ENCODE measurements around the gene BASP1.
"Not testable (repeated sequence)": the region's sequence is repeated elsewhere in the genome, so short reads cannot be mapped to it uniquely, and the experiment has no call there.

The BASP1 gene

DNA sequence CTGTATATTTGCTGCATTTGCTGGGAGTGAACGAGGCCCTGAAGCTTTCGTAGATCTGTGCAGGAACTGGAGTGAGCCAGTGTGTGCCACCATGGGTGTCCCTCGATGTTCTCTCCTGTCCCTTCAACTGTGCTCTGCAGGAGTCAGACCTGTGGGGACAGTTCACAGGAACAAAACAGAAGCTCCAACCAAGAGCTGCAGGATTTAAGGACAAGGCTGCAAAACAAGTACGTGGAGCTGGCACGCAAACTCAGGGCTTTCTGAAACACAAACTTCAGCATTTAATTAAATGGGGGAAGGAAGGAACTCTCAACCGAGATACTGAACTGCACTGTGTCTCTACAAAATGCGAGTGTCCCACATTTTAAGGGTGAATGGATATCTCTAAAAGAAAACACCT, 24.2 kb downstream of the BASP1 start:
- no peak for DNase-seq (ENCODE audit: low read depth)
- TF ChIP-seq POLR2A (IDR thresholded peaks at IDR 0.05; ENCODE audit: extremely low read depth, insufficient read length) (no peak), MYC (IDR thresholded peaks at IDR 0.05; ENCODE audit: low read depth, low read length) (no peak)
- TF ChIP-seq, protein P1, sequence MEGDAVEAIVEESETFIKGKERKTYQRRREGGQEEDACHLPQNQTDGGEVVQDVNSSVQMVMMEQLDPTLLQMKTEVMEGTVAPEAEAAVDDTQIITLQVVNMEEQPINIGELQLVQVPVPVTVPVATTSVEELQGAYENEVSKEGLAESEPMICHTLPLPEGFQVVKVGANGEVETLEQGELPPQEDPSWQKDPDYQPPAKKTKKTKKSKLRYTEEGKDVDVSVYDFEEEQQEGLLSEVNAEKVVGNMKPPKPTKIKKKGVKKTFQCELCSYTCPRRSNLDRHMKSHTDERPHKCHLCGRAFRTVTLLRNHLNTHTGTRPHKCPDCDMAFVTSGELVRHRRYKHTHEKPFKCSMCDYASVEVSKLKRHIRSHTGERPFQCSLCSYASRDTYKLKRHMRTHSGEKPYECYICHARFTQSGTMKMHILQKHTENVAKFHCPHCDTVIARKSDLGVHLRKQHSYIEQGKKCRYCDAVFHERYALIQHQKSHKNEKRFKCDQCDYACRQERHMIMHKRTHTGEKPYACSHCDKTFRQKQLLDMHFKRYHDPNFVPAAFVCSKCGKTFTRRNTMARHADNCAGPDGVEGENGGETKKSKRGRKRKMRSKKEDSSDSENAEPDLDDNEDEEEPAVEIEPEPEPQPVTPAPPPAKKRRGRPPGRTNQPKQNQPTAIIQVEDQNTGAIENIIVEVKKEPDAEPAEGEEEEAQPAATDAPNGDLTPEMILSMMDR (IDR thresholded peaks at IDR 0.05; ENCODE audit: low read depth, low read length) = no peak
- TF ChIP-seq, protein P2, sequence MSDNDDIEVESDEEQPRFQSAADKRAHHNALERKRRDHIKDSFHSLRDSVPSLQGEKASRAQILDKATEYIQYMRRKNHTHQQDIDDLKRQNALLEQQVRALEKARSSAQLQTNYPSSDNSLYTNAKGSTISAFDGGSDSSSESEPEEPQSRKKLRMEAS (IDR thresholded peaks at IDR 0.05; ENCODE audit: low read depth, low read length) = no peak
- no peak overlapping the region for H3K4me3 ChIP-seq (ENCODE audit: low read depth, low read length)

DNA sequence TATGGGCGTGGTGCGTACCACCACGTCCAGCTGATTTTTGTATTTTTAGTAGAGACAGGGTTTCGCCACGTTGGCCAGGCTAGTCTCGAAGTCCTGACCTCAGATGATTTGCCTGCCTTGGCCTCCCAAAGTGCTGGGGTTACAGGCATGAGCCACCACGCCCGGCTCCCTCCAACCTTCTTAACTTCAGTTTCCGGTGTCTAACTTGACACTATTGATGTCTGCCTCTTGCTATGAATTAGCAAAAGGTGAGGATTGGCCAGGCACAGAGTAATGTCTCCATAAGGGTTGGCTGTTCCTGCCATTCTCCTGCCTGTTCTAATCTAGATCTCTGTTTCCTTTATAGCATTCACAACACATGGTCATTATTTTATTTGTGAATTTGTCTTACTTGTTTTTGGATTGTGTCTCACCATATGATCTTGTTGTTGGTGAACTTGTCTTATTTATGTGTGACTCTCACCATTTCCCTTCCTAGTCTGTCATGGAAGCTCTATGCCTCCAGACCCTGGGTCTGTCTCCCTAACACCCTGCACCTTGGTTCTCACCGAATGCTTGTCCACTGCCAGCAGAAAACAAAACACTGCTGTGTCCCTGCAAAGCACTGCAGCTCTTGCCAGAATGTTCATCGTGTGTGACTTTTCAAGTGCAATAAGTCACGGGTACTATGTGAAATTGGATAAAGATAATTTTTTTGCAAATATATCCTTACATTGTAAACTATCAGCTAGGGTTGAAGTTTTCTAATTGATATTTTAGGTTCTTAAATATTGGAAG, 26.0 kb downstream of the BASP1 start:
- H3K4me3 ChIP-seq (ENCODE audit: low read depth, low read length) = no peak overlapping the region
- DNase-seq (ENCODE audit: low read depth) = no peak
- TF ChIP-seq POLR2A (IDR thresholded peaks at IDR 0.05; ENCODE audit: extremely low read depth, insufficient read length) (no peak), MYC (IDR thresholded peaks at IDR 0.05; ENCODE audit: low read depth, low read length) (no peak)
- TF ChIP-seq, protein P1 (IDR thresholded peaks at IDR 0.05; ENCODE audit: low read depth, low read length) = no peak
- TF ChIP-seq, protein P2 (IDR thresholded peaks at IDR 0.05; ENCODE audit: low read depth, low read length) = no peak

DNA sequence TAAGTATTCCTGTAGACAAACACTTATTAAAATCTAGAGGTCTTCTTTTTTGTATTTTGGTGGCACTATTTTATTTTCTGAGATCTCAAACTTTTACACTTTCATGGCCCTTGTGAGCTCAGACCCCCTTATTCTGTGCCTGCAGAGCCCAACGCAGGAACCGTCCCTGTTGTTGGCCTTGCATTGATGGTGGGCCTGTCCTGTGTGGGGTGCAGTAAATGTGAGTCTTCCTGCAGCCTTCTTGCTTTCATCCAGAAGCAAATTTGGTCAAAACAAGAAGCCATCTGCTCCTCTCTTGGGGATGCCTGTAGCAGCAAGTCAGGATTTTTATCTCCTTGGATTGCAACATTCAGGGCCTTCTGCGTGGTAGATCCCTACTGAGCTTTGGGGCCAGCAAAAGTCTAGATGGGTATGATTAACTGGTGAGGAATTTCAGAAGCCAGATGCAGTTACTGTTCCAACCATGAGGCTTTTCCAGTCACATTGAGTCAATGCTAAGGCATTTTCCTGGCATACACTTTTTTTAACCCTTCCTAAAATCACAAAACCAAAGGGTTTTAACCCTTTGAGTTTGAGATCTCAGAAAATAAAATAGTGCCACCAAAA, 31.7 kb downstream of the BASP1 start:
- TF ChIP-seq MYC (IDR thresholded peaks at IDR 0.05; ENCODE audit: low read depth, low read length) (no peak), POLR2A (IDR thresholded peaks at IDR 0.05; ENCODE audit: extremely low read depth, insufficient read length) (no peak)
- TF ChIP-seq, protein P1 (IDR thresholded peaks at IDR 0.05; ENCODE audit: low read depth, low read length) = no peak
- TF ChIP-seq, protein P2 (IDR thresholded peaks at IDR 0.05; ENCODE audit: low read depth, low read length) = no peak
- DNase-seq (ENCODE audit: low read depth) = peak; percentile 80
- H3K4me3 ChIP-seq (ENCODE audit: low read depth, low read length) = no peak overlapping the region

DNA sequence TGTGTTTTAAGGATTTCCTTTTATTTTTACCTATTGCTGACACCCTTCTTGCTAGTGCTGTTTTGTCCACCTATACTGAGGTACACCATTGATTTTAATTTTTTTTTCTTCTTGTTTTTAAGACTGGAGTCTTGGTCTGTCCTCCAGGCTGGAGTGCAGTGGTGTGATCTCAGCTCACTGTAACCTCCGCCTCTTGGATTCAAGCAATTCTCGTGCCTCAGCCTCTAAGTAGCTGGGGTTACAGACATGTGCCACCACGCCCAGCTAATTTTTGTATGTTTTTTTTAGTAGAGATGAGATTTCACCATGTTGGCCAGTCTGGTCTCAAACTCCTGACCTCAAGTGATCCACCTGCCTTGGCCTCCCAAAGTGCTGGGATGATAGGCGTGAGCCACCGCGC, 32.4 kb downstream of the BASP1 start:
- not testable (repeated sequence) for H3K4me3 ChIP-seq (ENCODE audit: low read depth, low read length); DNase-seq (ENCODE audit: low read depth)

DNA sequence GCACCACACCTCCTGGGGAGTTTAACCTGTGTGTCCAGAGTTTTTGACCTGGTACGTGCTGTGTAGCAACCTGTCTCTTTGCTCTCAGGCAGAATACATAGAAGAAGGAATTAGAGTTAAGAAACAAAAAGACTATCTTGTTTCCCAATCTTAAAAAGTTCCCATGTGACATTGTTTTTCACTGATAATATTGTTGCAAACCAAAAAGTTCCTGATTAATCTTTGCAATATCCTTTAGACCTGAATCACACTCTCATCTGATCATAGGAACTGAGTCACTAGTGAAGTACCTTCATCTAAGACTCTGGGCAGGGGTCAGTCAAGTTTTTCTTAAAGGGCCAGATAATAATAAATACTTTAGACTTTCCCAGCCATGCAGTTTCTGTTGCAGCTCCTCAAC, 35.1 kb downstream of the BASP1 start:
- no peak overlapping the region for H3K4me3 ChIP-seq (ENCODE audit: low read depth, low read length)
- DNase-seq (ENCODE audit: low read depth) = no peak
- no peak for TF ChIP-seq POLR2A (IDR thresholded peaks at IDR 0.05; ENCODE audit: extremely low read depth, insufficient read length)
- TF ChIP-seq, protein P1 (IDR thresholded peaks at IDR 0.05; ENCODE audit: low read depth, low read length) = no peak
- no peak for TF ChIP-seq MYC (IDR thresholded peaks at IDR 0.05; ENCODE audit: low read depth, low read length)
- TF ChIP-seq, protein P2 (IDR thresholded peaks at IDR 0.05; ENCODE audit: low read depth, low read length) = no peak

DNA sequence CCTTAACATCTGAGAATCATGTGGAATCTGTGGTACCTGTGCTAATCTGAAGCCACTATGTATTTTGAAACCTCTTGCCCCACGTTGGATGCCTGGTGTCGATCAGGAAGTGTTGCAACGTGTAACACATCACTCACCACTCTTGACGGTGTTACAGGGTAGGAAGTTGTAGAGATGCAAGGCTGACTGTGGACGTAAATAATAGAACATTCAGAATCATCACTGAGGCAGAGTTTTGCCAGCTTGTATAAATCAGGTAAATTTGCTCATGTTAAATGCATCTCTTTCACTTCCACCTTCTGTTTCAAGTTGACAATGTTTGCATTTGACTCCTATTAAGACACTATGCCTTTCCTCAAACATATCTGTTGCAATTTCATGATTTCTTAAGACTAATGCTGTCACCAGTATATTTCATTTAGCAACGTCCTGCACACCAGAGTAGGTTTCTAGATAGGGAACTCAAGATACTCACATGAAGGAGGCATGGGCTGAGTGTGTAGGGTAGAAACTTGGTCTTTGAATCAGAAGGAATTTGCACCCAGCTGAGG, 38.1 kb downstream of the BASP1 start:
- peak; percentile 92 for DNase-seq (ENCODE audit: low read depth)
- TF ChIP-seq POLR2A (IDR thresholded peaks at IDR 0.05; ENCODE audit: extremely low read depth, insufficient read length) (no peak), MYC (IDR thresholded peaks at IDR 0.05; ENCODE audit: low read depth, low read length) (peak; percentile 67)
- TF ChIP-seq, protein P2 (IDR thresholded peaks at IDR 0.05; ENCODE audit: low read depth, low read length) = peak; percentile 88
- TF ChIP-seq, protein P1 (IDR thresholded peaks at IDR 0.05; ENCODE audit: low read depth, low read length) = no peak
- H3K4me3 ChIP-seq (ENCODE audit: low read depth, low read length) = no peak overlapping the region
